A549 treated with CORT108297 at 1 μM for 4 hours (cell line): ENCODE measurements around the gene STATH. TPM values are rescaled to one million over a fixed set of nuclear protein-coding genes. Genes with fewer than 3 reads are reported as not detected.

Experiments
- total RNA-seq: library from RNA; stranded (reverse); fragments of 200-300 nt; extraction: Qiagen RNA extraction; gene quantifications from 5 replicates; pipeline ENCODE4 v1.2.3, GENCODE V29; 2022

The STATH gene, protein sequence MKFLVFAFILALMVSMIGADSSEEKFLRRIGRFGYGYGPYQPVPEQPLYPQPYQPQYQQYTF
- total RNA-seq = not detected in 5 replicates

DNA sequence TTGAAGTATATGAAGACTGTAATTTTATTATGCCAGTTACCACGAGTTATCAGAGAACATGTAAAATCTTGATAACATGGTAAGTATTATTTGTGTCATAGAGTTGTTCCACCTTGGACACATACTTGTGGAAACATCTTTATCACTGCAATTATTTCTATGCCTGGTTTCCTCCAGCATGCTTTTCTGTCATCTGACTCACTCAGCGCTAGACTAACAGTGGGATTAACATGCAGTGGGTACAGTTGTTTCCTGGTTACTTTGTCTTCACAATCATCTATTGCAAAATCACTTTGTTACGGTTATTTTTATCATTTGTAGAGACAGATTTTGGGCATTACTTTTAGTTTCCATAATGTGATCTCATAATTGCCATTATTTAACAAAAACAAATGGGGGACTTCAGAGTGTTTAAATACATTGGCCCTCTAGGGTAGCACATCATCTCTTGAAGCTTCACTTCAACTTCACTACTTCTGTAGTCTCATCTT, at the start of gene STATH:
TSS of gene STATH (plus strand) at position 441 of the 491 bp plus-strand sequence. CDS start 2,472 bp downstream, outside the sequence.

DNA sequence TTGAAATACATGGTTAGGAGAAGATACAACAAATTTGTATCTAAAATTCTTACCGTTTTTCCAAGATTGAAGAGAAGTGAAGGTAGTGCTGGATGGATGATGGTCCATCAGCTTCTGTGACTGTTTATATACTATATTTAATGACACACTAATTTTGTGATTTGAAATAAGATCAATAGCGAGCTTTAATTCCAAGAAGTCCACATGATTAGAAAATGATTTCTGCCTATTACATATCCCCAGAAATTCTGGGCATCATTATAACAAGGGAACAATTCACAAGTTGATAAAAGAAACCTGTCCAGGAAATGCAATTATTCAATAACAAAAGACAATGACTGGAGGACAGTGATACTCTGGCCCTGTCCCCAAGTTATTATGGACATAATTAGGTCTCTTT, 30.1 kb upstream of the STATH start, which contains the start of gene CSN2:
TSS of gene CSN2 (minus strand) at position 101 of the 400 bp plus-strand sequence. CDS start 4,733 bp downstream, outside the sequence.

GRCh38 chr4:70028159-70028558, 32.4 kb downstream of the STATH start, which contains the start of gene HTN3:
TSS of gene HTN3 (plus strand) at chr4:70028459. CDS start at chr4:70030741, 2,282 bp downstream.

GRCh38 chr4:70050138-70050537, 54.4 kb downstream of the STATH start, which contains the start of gene HTN1:
TSS of gene HTN1 (plus strand) at chr4:70050438. CDS start at chr4:70053077, 2,639 bp downstream.

Other genes with a start within 250 kb of the STATH start
- gene SULT1B1, start 235.3 kb upstream of the STATH start, total RNA-seq = 0.01 to 0.05 TPM (median 0.03 TPM) in 4 of 5 replicates, not detected in the other
- not detected in 5 replicates for gene SULT1E1, start 135.8 kb upstream of the STATH start, total RNA-seq
- gene CSN1S1, start 64.9 kb upstream of the STATH start, total RNA-seq = not detected in 5 replicates
- gene CSN2, start 30.2 kb upstream of the STATH start, total RNA-seq = not detected in 5 replicates
- not detected in 5 replicates for gene HTN3, start 32.5 kb downstream of the STATH start, total RNA-seq
- gene HTN1, start 54.5 kb downstream of the STATH start, total RNA-seq = not detected in 5 replicates
- gene PRR27, start 158.3 kb downstream of the STATH start, total RNA-seq = not detected in 5 replicates
- gene ODAM, start 199.8 kb downstream of the STATH start, total RNA-seq = not detected in 5 replicates
- gene FDCSP, start 230.2 kb downstream of the STATH start, total RNA-seq = not detected in 5 replicates
- not detected in 5 replicates for gene CSN3, start 246.6 kb downstream of the STATH start, total RNA-seq